Transverse colon (tissue), 4 donors: ENCODE data around the gene PIAS1. TPM values are rescaled to one million over a fixed set of nuclear protein-coding genes. Genes with fewer than 3 reads are reported as not detected.
A peak's percentile ranks its signal among the peaks of the same experiment; 100 is the strongest.

Source experiments
- DNase-seq: peaks from one replicate; pipeline ENCODE4 v3.0.0-alpha.2; 2019
- H3K27ac ChIP-seq, 4 donors: fragments of 200-600 bp; sonication (generic); 2 replicates each; pipeline ENCODE4 v1.5.1; 2016 to 2018; ENCODE audit warnings: inconsistent platforms in 4 of 4
- H3K27me3 ChIP-seq: fragments of 200-600 bp; sonication (generic); 2 replicates; pipeline ENCODE4 v1.5.1; 2017; ENCODE audit warnings: inconsistent platforms
- H3K36me3 ChIP-seq, 4 donors: fragments of 200-600 bp; sonication (generic); 2 replicates each; pipeline ENCODE4 v1.5.1; 2017 to 2019; ENCODE audit warnings: inconsistent platforms in 4 of 4
- H3K4me1 ChIP-seq, 4 donors: fragments of 200-600 bp; sonication (generic); 2 replicates each; pipeline ENCODE4 v1.5.1; 2017 to 2020; ENCODE audit warnings: inconsistent platforms in 4 of 4
- H3K4me3 ChIP-seq, 4 donors: fragments of 200-600 bp; sonication (generic); 1 replicate in 1 of 4; 2 replicates in 3 of 4; pipeline versions ENCODE4 v1.5.1 to v1.6.1; 2017 to 2019; ENCODE audit warnings: inconsistent platforms in 4 of 4
- H3K9me3 ChIP-seq, 2 donors: fragments of 200-600 bp; sonication (generic); 2 replicates each; pipeline ENCODE4 v1.5.1; 2017 to 2019; ENCODE audit warnings: inconsistent platforms in 2 of 2
- EP300 ChIP-seq: sonication (generic); formaldehyde crosslinking; IDR thresholded peaks from one replicate; pipeline ENCODE4 v1.6.1; 2017; ENCODE audit warnings: antibody characterized with exemption, low read depth
- POLR2A ChIP-seq: fragments of 450-650 bp; IDR thresholded peaks from one replicate; pipeline ENCODE4 v1.6.1; 2016; ENCODE audit warnings: antibody characterized with exemption, mild to moderate bottlenecking, moderate library complexity
- POLR2AphosphoS5 ChIP-seq, 3 donors: sonication (generic); formaldehyde crosslinking; IDR thresholded peaks; one replicate each; pipeline ENCODE4 v1.6.1; 2016; ENCODE audit warnings: antibody characterized with exemption in 3 of 3
- WGBS, 2 donors: methylation state at CpG; one replicate each; pipeline ENCODE4 v1.1.5; 2018; ENCODE audit warnings: low coverage in 1 of 2; 5-methylcytosine and 5-hydroxymethylcytosine counted together
- in situ Hi-C, 4 donors: fragments of 200-750 bp; cut with MboI; loops; one replicate each; pipeline versions ENCODE4 v1.15.0 to v1.15.1; 2017; ENCODE audit warnings: low sequenced_read_pairs in 3 of 4, low pct_ligation_motif_present in 1 of 4, low pct_unique_long_range_greater_than_20kb in 1 of 4
- intact Hi-C: fragments of 100-400 bp; cut with DNase I; formaldehyde crosslinking; loops from one replicate; pipeline ENCODE4 v1.15.1; 2023; ENCODE audit warnings: low total_unique reads
- total RNA-seq, 4 donors: library from RNA; depleted of rRNA; stranded (reverse); fragments of >200 nt; gene quantifications; one replicate each; pipeline ENCODE4 v1.1.0, GENCODE V29; 2016
- TF ChIP-seq, protein P1 (sequence below), 5 experiments: fragments of 200-600 bp in 3 of 5; fragments of 450-650 bp in 2 of 5; sonication (generic) in 3 of 5; IDR thresholded peaks; 1 replicate in 2 of 5; 2 replicates in 3 of 5; pipeline ENCODE4 v1.5.1; 2016 to 2017; ENCODE audit warnings: antibody characterized with exemption in 5 of 5, inconsistent platforms in 3 of 5, mild to moderate bottlenecking in 2 of 5, moderate library complexity in 1 of 5

Gene PIAS1
- total RNA-seq, 4 donors from 2014 or later = 34.0 to 141 (median 55.4) TPM

DNA sequence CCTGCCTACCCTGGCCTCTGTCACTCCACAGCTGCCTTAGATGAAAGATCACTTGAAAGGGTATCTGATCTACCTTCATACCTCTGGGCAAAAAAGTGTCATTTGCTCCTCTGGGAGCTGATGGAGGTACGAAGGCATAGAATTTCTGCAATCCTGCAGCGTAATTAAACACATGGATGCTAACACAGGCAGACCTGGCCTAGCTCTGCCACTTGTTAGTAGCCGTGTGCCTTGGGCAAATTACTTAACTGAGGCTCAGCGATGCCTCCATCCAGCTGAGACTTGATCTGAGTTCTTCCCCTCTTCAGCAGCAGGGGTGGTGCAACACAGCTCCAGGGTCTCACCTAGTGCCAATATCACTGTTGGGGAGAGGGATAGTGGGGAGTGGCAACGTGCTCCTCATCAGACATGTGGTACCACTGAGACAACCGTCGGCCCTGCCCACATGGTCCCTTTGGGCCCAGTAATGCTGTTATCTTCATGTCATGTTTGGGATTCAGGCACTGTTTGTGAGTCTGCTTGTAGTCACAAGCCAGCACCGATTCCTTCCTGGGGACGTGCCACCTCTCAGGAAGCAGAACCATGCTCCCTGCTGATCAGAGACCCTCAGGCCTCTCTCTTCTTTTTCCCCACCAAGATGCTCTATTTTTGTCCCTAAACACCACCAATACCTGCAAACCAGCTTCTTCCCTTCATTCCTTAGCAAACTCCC lies 34.1 kb upstream of the PIAS1 start:
- no peak overlapping the region for H3K27ac ChIP-seq
- TF ChIP-seq POLR2A (no peak), EP300 (no peak), POLR2AphosphoS5 (IDR thresholded peaks at IDR 0.05) (no peak)
- TF ChIP-seq, protein P1, sequence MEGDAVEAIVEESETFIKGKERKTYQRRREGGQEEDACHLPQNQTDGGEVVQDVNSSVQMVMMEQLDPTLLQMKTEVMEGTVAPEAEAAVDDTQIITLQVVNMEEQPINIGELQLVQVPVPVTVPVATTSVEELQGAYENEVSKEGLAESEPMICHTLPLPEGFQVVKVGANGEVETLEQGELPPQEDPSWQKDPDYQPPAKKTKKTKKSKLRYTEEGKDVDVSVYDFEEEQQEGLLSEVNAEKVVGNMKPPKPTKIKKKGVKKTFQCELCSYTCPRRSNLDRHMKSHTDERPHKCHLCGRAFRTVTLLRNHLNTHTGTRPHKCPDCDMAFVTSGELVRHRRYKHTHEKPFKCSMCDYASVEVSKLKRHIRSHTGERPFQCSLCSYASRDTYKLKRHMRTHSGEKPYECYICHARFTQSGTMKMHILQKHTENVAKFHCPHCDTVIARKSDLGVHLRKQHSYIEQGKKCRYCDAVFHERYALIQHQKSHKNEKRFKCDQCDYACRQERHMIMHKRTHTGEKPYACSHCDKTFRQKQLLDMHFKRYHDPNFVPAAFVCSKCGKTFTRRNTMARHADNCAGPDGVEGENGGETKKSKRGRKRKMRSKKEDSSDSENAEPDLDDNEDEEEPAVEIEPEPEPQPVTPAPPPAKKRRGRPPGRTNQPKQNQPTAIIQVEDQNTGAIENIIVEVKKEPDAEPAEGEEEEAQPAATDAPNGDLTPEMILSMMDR (IDR thresholded peaks at IDR 0.05) = no peak

DNA sequence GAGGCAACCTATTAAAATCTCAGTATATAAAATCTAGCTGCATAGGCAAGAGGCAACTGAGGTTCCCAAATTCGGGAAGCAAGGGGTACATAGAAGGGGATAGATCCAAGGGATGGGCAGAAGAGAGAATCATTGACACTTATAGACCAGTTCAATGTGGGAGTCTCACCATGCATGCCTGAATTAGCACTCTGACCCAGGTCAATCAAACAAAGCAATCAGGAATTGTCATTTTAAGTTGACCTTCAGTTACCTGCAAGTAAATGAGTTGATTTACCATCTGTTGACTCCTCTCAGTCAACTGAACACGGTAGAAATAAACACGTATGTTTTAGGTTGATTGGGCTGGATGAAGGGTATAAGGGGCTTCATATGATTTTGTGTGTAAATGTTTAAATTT lies 33.4 kb upstream of the PIAS1 start:
- 42 to 77% methylated on average over 2 to 3 of the region's 3 CpGs for WGBS, 2 donors
- intact Hi-C loops (no loop called here), in situ Hi-C loops (no loop called here)
- no peak for DNase-seq
- Histone ChIP-seq H3K27me3 (no peaks in the 10 kb centered on the region), H3K27ac (no peak overlapping the region), H3K9me3 (no peaks in the 10 kb centered on the region), H3K4me1 (no peaks in the 10 kb centered on the region), H3K4me3 (no peak overlapping the region), H3K36me3 (no peaks in the 10 kb centered on the region)
- TF ChIP-seq EP300 = no peak
- TF ChIP-seq POLR2AphosphoS5 (IDR thresholded peaks at IDR 0.05) = no peak
- TF ChIP-seq, protein P1 (IDR thresholded peaks at IDR 0.05) = no peak
- TF ChIP-seq POLR2A = no peak

More for the DNA sequence above, 34.1 kb upstream of the PIAS1 start:
- no peak for DNase-seq
- H3K4me1 ChIP-seq = no peaks in the 10 kb centered on the region
- 91 to 100% methylated on average over 3 to 9 of the region's 9 CpGs for WGBS, 2 donors
- no peak overlapping the region for H3K4me3 ChIP-seq
- no peaks in the 10 kb centered on the region for H3K36me3 ChIP-seq
- H3K27me3 ChIP-seq = no peaks in the 10 kb centered on the region
- intact Hi-C loops (no loop called here), in situ Hi-C loops (no loop called here)
- H3K9me3 ChIP-seq = no peaks in the 10 kb centered on the region

DNA sequence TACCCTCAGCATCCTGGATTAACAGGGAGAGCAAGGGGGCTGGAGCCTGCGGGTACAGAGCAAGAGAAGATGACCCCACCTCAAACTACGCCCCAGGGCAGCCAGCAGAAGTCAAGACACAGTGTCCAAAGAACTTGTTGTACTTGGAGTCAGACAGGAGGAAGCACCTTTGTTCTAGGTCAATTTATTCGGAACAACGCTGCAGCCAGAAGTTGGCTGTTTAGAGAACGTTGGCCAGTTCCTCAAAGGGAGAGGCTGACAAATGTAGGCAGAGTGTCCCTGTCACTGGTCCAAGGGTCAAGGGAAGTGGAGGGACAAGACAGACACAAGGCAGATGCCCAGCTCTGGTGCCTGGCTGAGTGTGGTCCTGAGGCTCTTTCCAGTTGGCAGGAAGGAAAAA lies 32.1 kb upstream of the PIAS1 start:
- 73% methylated on average over 5 of the region's 5 CpGs; no CpG with 5 or more reads in 1 of the 2 donors for WGBS, 2 donors
- no peaks in the 10 kb centered on the region for H3K27me3 ChIP-seq
- no peak for TF ChIP-seq POLR2A
- peak; percentile 53 for TF ChIP-seq EP300
- TF ChIP-seq POLR2AphosphoS5 (IDR thresholded peaks at IDR 0.05) = peak in 1 of 3 donors; percentile 30
- DNase-seq = peak; percentile 28
- no peaks in the 10 kb centered on the region for H3K9me3 ChIP-seq
- in situ Hi-C loops (no loop called here), intact Hi-C loops (no loop called here)
- H3K4me3 ChIP-seq = no peak overlapping the region
- peak overlapping the region in 1 of 4 donors; percentile 35 for H3K27ac ChIP-seq
- no peaks in the 10 kb centered on the region for H3K4me1 ChIP-seq
- no peaks in the 10 kb centered on the region for H3K36me3 ChIP-seq

DNA sequence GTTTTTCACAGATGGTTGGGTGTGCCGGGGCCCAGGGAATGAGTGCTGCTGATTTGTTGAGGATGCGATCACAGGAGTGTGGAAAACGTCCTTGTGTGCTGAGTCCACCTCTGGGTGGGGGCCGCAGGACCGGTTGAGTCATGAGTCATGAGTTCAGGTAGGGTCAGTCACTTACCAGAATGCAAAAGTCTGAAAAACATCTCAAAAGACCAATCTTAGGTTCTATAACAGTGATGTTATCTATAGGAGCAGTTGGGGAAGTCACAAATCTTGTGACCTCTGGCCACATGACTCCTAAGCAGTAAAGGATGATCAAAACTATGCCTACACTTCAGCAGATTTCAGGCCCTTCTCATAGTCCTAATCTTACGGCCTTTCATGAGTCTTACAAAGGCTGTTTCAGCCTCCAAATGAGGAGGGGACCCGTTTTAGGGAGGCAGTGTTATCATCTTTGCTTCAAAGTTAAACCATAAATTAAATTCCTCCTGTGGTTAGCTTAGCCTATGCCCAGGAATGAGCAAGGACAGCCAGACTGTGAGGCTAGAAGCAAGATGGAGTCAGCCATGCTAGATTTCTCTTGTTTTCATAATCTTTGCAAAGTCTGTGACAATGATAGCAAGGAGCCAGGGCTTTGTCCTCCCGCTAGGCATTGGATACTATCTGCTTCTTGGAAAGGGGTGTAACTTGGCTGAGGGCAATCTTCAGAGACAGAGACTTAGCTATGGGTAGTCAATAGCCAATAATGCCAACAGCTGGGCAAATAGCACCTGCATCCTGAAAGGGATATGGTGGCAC lies 30.6 kb upstream of the PIAS1 start:
- in situ Hi-C loops (no loop called here), intact Hi-C loops (no loop called here)
- no peaks in the 10 kb centered on the region for H3K4me1 ChIP-seq
- no peak overlapping the region for H3K4me3 ChIP-seq
- no peaks in the 10 kb centered on the region for H3K27me3 ChIP-seq
- H3K36me3 ChIP-seq = no peaks in the 10 kb centered on the region
- H3K27ac ChIP-seq = no peak overlapping the region
- TF ChIP-seq POLR2A (no peak), EP300 (no peak), POLR2AphosphoS5 (IDR thresholded peaks at IDR 0.05) (no peak)
- TF ChIP-seq, protein P1 (IDR thresholded peaks at IDR 0.05) = no peak
- 81 to 84% methylated on average over 2 to 8 of the region's 8 CpGs for WGBS, 2 donors
- H3K9me3 ChIP-seq = no peaks in the 10 kb centered on the region
- DNase-seq = no peak
